HepG2 (cell line): Measurements from ENCODE around the gene STPG4. TPM values are rescaled to one million over a fixed set of nuclear protein-coding genes. Genes with fewer than 3 reads are reported as not detected.

ENCODE experiments used
- BCL6 ChIP-seq: IDR thresholded peaks from 2 replicates; pipeline ENCODE4 v1.6.1; 2016; ENCODE audit warnings: missing genetic modification reagents, missing compliant biosample characterization
- BRCA1 ChIP-seq: sonication (generic); formaldehyde crosslinking; IDR thresholded peaks from 2 replicates; pipeline ENCODE4 v1.4.0; 2020; ENCODE audit warnings: missing genetic modification reagents
- FOXJ3 ChIP-seq: sonication (generic); formaldehyde crosslinking; IDR thresholded peaks from 2 replicates; pipeline ENCODE4 v1.4.0; 2020; ENCODE audit warnings: missing genetic modification reagents, mild to moderate bottlenecking, borderline replicate concordance
- HDAC2 ChIP-seq: sonication (generic); formaldehyde crosslinking; IDR thresholded peaks from 2 replicates; pipeline ENCODE4 v1.4.0; 2020; ENCODE audit warnings: missing genetic modification reagents
- HNRNPL ChIP-seq: fragments of 200-400 bp; formaldehyde crosslinking; IDR thresholded peaks from 2 replicates; pipeline ENCODE4 v1.6.1; 2017; ENCODE audit warnings: mild to moderate bottlenecking, low read depth, low read length
- MAFF ChIP-seq: IDR thresholded peaks from 2 replicates; pipeline ENCODE4 v1.6.1; 2011; ENCODE audit warnings: low read depth, low read length, improper control_type of control experiment
- MED1 ChIP-seq: sonication (generic); formaldehyde crosslinking; IDR thresholded peaks from 2 replicates; pipeline ENCODE4 v1.4.0; 2020; ENCODE audit warnings: missing genetic modification reagents
- NRL ChIP-seq: sonication (generic); formaldehyde crosslinking; IDR thresholded peaks from 2 replicates; pipeline ENCODE4 v1.5.0; 2020; ENCODE audit warnings: missing genetic modification reagents, mild to moderate bottlenecking, moderate library complexity, borderline replicate concordance
- THAP9 ChIP-seq: sonication (generic); formaldehyde crosslinking; IDR thresholded peaks from 2 replicates; pipeline ENCODE4; 2020; ENCODE audit warnings: missing genetic modification reagents, mild to moderate bottlenecking, borderline replicate concordance
- ZBTB7B ChIP-seq: sonication (generic); formaldehyde crosslinking; IDR thresholded peaks from 2 replicates; pipeline ENCODE4 v1.4.0; 2020; ENCODE audit warnings: missing genetic modification reagents
- ZFP90 ChIP-seq: sonication (generic); formaldehyde crosslinking; IDR thresholded peaks from 2 replicates; pipeline ENCODE4 v1.8.0; 2022; ENCODE audit warnings: missing genetic modification reagents, mild to moderate bottlenecking, inconsistent platforms, borderline replicate concordance
- ZFP91 ChIP-seq: sonication (generic); formaldehyde crosslinking; IDR thresholded peaks from 2 replicates; pipeline ENCODE4 v1.9.0; 2022; ENCODE audit warnings: missing genetic modification reagents, mild to moderate bottlenecking, borderline replicate concordance
- ZMYM4 ChIP-seq: sonication (generic); formaldehyde crosslinking; IDR thresholded peaks from 2 replicates; pipeline ENCODE4 v1.8.1; 2023; ENCODE audit warnings: mild to moderate bottlenecking, missing genetic modification reagents
- ZNF232 ChIP-seq: sonication (generic); formaldehyde crosslinking; IDR thresholded peaks from 2 replicates; pipeline ENCODE4 v1.4.0; 2020; ENCODE audit warnings: missing genetic modification reagents, borderline replicate concordance
- ZNF263 ChIP-seq: sonication (generic); formaldehyde crosslinking; IDR thresholded peaks from 2 replicates; pipeline ENCODE4 v1.4.0; 2020; ENCODE audit warnings: missing genetic modification reagents
- ZNF547 ChIP-seq: sonication (generic); formaldehyde crosslinking; IDR thresholded peaks from 2 replicates; pipeline ENCODE4 v1.5.1; 2020; ENCODE audit warnings: mild to moderate bottlenecking, missing genetic modification reagents
- polyA plus RNA-seq, 8 experiments: library from polyadenylated mRNA; depleted of rRNA in 3 of 8; stranded (reverse) in 7 of 8; unstranded in 1 of 8; fragments of >200 nt; fragmentation: Illumina TruSeq in 4 of 8; extraction: Trizol in 4 of 8; gene quantifications; 2 replicates each; pipeline versions ENCODE4 v1.2.1 to v1.2.3, GENCODE V29; 2011 to 2016; ENCODE audit warnings: low read depth in 4 of 8, missing spikeins in 1 of 8, mixed read lengths in 1 of 8; ENCODE audit not compliant: insufficient read depth in 1 of 8
- total RNA-seq, 5 experiments: library from RNA; depleted of rRNA; stranded (reverse); fragments of >200 nt; fragmentation: Illumina TruSeq; extraction: Trizol; gene quantifications; 2 replicates each; pipeline ENCODE4 v1.2.3, GENCODE V29; 2016; ENCODE audit warnings: low read depth in 1 of 5
- TF ChIP-seq, protein P1 (sequence below): sonication (generic); formaldehyde crosslinking; IDR thresholded peaks from 2 replicates; pipeline ENCODE4 v1.8.1; 2023; ENCODE audit warnings: mild to moderate bottlenecking, inconsistent platforms, moderate library complexity, missing genetic modification reagents, borderline replicate concordance
- TF ChIP-seq, protein P2 (sequence below): sonication (generic); formaldehyde crosslinking; IDR thresholded peaks from 2 replicates; pipeline ENCODE4 v1.5.1; 2020; ENCODE audit warnings: mild to moderate bottlenecking, missing genetic modification reagents, moderate library complexity

STPG4 gene
- total and polyA plus RNA-seq, 2 of the 13 experiments (the other 11 are each of a cell fraction or from before 2014, with no cell fraction given), result 0.11 to 0.15 TPM

DNA sequence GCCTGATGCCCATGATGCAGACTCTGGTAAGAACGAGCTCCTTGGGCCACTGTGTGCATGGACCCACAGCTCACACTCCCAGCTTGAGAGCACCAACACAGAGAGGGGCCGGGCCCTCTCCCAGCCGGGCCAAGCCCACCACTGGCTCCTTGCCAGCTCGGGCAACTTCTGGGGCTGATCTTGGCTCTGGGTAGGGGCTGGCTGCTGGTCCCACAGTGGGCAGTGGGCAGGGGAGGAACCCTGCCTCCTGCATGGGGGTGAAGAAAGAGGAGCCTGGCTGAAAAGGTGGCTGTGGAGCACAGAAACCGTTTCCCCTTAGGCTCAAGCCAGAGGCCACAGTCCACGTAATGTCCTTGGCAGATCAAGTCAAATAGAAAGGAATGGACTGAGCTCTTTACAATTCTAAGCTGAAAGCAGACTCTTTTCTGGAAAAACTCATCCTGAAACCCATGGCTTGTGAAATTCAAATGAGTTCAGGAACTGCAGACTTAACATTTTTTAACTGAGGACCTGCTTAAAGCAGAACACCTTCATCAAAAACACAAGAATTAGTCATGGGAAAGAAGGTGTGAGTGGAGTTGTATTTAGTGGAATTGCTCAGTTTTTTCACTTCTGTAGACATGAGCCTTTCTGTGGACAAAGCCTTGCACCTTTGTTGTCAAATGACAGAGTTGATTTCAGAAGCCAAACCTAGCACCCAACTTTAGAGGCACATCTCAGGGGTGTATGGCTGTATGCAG is 104.9 kb downstream of the STPG4 start (continued):
- TF ChIP-seq ZFP91 (CRISPR knock-in tag) (peak; percentile 31; the same call in 1 of the 2 replicates), ZNF263 (CRISPR knock-in tag) (peak; percentile 68), MAFF (0 out of 2 replicates have a peak, but pooled peaks have one; percentile 18), NRL (CRISPR knock-in tag) (peak; percentile 64; the same call in 1 of the 2 replicates), ZBTB7B (CRISPR knock-in tag) (peak; percentile 63; the same call in 1 of the 2 replicates), ZFP90 (CRISPR knock-in tag) (0 out of 2 replicates have a peak, but pooled peaks have one; percentile 50), ZMYM4 (peak; percentile 53; the same call in 1 of the 2 replicates), ZNF547 (CRISPR knock-in tag) (no peak), BRCA1 (no peak), HNRNPL (0 out of 2 replicates have a peak, but pooled peaks have one; percentile 22), MED1 (peak; percentile 61), ZNF232 (CRISPR knock-in tag) (peak; percentile 46; the same call in 1 of the 2 replicates), FOXJ3 (0 out of 2 replicates have a peak, but pooled peaks have one; percentile 32), THAP9 (CRISPR knock-in tag) (no peak), BCL6 (CRISPR knock-in tag) (peak; percentile 25; the same call in 1 of the 2 replicates), HDAC2 (CRISPR knock-in tag) (peak; percentile 41; the same call in 1 of the 2 replicates)
- TF ChIP-seq, protein P1, sequence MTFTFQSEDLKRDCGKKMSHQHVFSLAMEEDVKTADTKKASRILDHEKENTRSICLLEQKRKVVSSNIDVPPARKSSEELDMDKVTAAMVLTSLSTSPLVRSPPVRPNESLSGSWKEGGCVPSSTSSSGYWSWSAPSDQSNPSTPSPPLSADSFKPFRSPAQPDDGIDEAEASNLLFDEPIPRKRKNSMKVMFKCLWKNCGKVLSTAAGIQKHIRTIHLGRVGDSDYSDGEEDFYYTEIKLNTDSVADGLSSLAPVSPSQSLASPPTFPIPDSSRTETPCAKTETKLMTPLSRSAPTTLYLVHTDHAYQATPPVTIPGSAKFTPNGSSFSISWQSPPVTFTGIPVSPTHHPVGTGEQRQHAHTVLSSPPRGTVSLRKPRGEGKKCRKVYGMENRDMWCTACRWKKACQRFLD, result 0 out of 2 replicates have a peak, but pooled peaks have one; percentile 49
- TF ChIP-seq, protein P2, sequence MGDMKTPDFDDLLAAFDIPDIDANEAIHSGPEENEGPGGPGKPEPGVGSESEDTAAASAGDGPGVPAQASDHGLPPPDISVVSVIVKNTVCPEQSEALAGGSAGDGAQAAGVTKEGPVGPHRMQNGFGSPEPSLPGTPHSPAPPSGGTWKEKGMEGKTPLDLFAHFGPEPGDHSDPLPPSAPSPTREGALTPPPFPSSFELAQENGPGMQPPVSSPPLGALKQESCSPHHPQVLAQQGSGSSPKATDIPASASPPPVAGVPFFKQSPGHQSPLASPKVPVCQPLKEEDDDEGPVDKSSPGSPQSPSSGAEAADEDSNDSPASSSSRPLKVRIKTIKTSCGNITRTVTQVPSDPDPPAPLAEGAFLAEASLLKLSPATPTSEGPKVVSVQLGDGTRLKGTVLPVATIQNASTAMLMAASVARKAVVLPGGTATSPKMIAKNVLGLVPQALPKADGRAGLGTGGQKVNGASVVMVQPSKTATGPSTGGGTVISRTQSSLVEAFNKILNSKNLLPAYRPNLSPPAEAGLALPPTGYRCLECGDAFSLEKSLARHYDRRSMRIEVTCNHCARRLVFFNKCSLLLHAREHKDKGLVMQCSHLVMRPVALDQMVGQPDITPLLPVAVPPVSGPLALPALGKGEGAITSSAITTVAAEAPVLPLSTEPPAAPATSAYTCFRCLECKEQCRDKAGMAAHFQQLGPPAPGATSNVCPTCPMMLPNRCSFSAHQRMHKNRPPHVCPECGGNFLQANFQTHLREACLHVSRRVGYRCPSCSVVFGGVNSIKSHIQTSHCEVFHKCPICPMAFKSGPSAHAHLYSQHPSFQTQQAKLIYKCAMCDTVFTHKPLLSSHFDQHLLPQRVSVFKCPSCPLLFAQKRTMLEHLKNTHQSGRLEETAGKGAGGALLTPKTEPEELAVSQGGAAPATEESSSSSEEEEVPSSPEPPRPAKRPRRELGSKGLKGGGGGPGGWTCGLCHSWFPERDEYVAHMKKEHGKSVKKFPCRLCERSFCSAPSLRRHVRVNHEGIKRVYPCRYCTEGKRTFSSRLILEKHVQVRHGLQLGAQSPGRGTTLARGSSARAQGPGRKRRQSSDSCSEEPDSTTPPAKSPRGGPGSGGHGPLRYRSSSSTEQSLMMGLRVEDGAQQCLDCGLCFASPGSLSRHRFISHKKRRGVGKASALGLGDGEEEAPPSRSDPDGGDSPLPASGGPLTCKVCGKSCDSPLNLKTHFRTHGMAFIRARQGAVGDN, result peak; percentile 87
